OCI-LY7 (cell line): ENCODE measurements around the gene IFITM10.

Experiments used
- EZH2phosphoT487 ChIP-seq: fragments of 200-600 bp; sonication (generic); IDR thresholded peaks from 2 replicates; pipeline ENCODE4 v1.6.1; 2018; ENCODE audit warnings: low read depth, borderline replicate concordance, mild to moderate bottlenecking, mixed run types, antibody characterized with exemption, low read length, moderate library complexity, mixed read lengths
- TF ChIP-seq, protein P1 (sequence below): fragments of 200-600 bp; sonication (generic); conservative IDR thresholded peaks from 2 replicates; pipeline ENCODE4 v1.5.1; 2014; ENCODE audit warnings: mild to moderate bottlenecking, antibody characterized with exemption, low read length, moderate library complexity, mixed read lengths

DNA sequence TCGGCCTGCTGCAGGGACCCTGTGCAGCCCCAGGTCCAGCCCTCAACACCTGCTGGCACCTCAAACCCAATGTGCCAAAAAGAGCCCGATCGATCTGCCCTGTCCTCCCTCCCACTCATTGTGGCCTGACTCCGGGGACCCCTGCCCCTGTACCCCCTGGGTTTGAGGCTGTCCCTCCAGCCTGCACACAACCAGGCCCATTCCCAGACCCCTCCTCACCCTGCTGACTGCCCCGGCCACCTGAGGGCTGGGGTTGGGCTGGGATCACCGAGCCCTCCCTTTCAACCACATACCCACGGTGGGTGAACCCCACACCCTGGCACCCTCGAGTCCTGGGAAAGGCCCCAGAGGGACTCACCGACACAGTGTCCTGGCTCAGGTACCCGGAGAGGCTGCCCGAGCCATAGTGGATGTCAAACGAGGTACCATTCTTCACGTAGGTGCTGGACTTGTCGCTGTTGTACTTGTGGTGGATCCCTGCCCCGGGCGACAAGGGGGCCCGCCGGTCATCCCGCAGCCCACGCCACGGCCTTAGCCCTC lies 8.3 kb upstream of the IFITM10 start:
- TF ChIP-seq, protein P1, sequence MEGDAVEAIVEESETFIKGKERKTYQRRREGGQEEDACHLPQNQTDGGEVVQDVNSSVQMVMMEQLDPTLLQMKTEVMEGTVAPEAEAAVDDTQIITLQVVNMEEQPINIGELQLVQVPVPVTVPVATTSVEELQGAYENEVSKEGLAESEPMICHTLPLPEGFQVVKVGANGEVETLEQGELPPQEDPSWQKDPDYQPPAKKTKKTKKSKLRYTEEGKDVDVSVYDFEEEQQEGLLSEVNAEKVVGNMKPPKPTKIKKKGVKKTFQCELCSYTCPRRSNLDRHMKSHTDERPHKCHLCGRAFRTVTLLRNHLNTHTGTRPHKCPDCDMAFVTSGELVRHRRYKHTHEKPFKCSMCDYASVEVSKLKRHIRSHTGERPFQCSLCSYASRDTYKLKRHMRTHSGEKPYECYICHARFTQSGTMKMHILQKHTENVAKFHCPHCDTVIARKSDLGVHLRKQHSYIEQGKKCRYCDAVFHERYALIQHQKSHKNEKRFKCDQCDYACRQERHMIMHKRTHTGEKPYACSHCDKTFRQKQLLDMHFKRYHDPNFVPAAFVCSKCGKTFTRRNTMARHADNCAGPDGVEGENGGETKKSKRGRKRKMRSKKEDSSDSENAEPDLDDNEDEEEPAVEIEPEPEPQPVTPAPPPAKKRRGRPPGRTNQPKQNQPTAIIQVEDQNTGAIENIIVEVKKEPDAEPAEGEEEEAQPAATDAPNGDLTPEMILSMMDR: no peak
- no peak for TF ChIP-seq EZH2phosphoT487
